GM10847 (cell line): ENCODE results near the gene RPS6KA5.

Source experiments
- POLR2A ChIP-seq: IDR thresholded peaks from 2 replicates; pipeline ENCODE4 v1.6.1; 2011; ENCODE audit not compliant: insufficient read length; ENCODE audit errors: extremely low read depth

Gene RPS6KA5

DNA sequence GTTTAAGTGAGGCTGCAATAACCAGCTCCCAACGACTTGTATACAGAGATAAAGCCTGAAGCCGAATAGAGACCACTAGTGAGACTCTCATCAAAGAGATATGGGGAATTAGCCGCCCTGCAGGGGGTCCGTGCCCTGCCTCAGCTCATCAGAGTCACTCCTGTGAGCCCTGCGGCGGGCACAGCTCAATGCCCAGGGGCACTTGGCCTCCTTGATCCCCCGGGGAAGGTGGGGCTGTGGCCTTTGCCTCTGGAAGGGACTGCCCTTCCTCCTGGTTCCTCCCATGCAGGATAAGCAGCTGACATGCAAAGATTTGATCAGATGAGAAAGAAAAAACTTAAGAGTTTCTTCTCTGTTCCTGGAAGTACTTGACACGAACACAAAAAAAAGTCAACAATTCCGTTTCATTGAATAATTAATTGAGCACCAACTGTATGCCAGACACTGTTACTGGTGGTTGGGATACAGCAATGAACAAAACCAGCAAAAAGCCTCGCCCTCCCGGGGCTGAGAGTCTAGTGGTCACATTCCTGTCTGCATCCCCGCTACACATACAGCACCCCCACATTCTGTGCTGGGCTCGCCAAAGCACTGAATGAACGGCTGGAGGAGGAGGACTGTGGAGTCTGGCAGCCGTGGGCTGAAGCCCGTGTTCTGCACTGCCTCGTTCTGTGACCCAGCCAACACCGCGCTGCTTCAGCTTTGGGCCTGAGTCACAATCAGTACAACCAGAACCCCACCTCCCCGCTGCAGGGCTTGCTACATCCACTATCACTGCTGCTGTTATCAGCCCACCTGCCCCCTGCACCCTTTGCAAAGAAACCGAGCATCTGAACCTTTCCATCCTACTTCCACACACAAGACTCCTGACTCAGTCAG is 254.5 kb downstream of the RPS6KA5 start:
- no peak for TF ChIP-seq POLR2A

DNA sequence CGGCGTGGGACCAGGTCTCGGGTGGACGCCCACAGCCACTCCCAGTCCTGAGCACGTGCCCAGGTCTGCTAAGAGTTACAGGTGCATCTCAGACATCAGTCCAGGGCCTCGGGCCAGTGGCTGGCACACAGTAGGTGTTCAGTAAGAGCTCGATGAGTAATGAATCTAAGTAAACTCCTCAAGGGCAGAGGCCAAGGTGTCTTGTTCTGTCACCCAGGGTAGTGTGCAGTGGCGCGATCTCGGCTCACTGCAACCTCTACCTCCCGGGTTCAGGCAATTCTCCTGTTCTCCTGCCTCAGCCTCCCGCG is 255.4 kb downstream of the RPS6KA5 start:
- no peak for TF ChIP-seq POLR2A

DNA sequence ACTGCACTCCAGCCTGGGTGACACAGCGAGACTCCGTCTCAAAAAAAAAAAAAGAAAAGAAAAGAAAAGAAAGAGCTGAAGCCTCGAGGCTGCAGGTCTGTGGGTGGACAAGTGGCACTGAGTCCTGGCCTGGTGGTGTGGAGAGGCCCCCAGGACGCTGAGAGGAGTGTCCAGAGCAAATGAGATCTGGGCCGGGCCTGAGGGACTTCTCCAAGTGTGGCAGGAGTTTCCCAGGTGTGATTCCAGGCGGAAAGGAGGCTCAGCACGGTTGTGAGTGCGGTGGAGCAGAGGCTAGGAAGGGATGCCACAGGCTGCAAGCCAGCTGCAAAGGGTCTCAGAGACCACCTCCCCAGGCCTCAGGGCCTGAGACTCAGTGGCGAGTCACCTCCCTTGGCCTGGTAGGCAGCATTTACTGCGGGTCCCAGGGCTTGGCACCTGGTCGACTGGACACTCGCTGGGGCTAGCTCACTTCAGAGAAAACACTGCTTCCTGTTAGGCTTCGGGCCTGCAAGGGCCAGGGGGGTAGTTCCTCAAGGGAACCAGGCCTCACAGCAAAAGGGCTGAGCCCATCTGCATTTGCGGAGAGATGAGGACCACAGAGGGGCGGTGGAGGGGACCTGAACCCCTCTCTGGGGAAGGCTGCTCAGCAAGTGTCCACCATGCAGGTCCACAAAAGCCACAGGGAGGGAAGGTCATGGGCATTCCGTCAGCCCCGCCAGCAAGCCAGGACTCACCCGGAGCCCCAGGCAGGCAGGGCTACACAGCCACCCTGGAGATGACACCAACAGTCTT is 256.0 kb downstream of the RPS6KA5 start:
- TF ChIP-seq POLR2A = no peak

DNA sequence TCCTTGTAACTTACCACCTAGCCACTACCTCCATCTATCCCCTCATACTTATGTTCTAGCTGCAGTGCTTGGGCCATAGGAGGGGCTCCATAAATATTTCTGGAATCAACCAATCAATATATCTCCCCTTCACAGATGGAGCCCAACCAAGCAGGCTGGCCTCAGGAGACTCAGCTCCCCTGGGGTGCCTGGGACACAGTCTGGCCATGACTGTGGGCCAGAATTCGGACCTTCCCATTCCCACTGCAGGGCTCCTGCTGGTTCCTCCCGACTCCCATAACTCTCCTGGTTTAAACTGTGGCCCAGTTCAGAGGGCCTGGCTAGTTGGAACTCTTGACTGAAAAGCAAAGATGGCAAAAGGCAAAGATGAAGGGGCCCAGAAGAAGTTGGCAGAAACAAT is 257.2 kb downstream of the RPS6KA5 start:
- no peak for TF ChIP-seq POLR2A

DNA sequence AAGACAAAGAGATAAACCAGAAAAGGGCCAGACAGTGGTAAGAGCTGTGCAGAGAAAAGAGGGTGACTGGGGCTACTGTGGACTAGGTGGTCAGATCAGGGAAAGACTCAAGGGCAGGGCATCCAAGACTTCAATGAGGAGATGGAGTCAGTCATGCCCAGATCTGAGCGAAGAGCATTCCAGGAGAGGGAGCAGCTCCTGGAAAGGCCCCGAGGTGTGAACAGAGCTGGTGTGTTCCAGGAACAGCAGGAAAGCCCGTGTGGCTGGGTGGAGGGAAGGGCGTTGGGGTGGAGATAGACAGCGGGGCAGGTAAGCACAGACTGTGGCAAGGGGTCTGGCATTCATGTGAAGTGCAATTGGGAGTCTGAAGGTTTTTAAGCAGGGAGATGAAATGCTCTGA is 261.0 kb downstream of the RPS6KA5 start:
- TF ChIP-seq POLR2A = no peak

DNA sequence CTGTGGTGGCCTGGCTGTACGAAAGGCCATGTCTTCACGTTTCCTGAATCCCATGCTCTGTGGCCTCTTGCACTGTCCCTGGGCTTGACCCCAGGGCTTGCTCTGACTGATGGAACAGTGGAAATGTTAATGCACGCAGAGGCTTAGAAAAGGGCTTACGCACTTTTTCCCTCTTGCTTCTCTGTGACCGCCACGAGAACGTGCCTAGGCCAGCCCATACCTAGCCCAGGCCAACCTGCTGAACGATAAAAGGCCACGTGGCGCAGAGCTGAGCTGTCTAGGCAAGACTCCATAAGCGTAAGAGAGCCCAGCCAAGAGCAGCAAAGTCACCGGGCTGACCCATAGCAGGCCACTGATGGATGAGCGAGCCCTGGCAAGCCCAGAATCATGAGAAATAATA is 262.5 kb downstream of the RPS6KA5 start:
- TF ChIP-seq POLR2A = no peak
